H1 (cell line): Measurements from ENCODE around the gene ARMH3. TPM values are rescaled to one million over a fixed set of nuclear protein-coding genes. Genes with fewer than 3 reads are reported as not detected.

Source experiments
- CTCF ChIA-PET: fragments of 300-600 bp; sonication (Branson Sonifier 250); formaldehyde crosslinking; loops from one replicate; lab custom pipeline; 2021; ENCODE audit not compliant: partially characterized antibody; lab: Charles Lee
- POLR2A ChIA-PET: fragments of 300-600 bp; sonication (Branson Sonifier 250); formaldehyde crosslinking; loops from one replicate; lab custom pipeline; 2021; ENCODE audit warnings: inconsistent platforms; ENCODE audit not compliant: partially characterized antibody; lab: Charles Lee
- DNase-seq, 2 experiments: peaks; one replicate each; pipeline versions ENCODE4 v3.0.0 to v3.0.0-alpha.2; 2010 to 2022; ENCODE audit warnings: low spot score in 2 of 2, low read depth in 1 of 2, mixed read lengths in 1 of 2
- FAIRE-seq: peaks from 2 replicates; lab custom pipeline; 2011; peaks lifted over from hg19 to GRCh38; lab: Jason Lieb, UNC
- H2AFZ ChIP-seq: 2 replicates; pipeline ENCODE4 v1.8.1; 2012; ENCODE audit warnings: low read length, inconsistent platforms
- H2AK5ac ChIP-seq: 2 replicates; pipeline ENCODE4 v1.6.1; 2013; ENCODE audit warnings: low read depth, low read length
- H2BK120ac ChIP-seq: replicated peaks from 2 replicates; pipeline ENCODE3; 2013; ENCODE audit warnings: low read depth, low read length, inconsistent platforms
- H2BK12ac ChIP-seq: 2 replicates; pipeline ENCODE4 v1.6.1; 2013; ENCODE audit warnings: low read depth, low read length
- H2BK15ac ChIP-seq: 2 replicates; pipeline ENCODE4 v1.6.1; 2013; ENCODE audit warnings: low read length
- H2BK20ac ChIP-seq: 2 replicates; pipeline ENCODE4 v1.6.1; 2013; ENCODE audit warnings: low read length
- H2BK5ac ChIP-seq: 2 replicates; pipeline ENCODE4 v1.6.1; 2013; ENCODE audit warnings: low read depth, low read length
- H3K14ac ChIP-seq: 2 replicates; pipeline ENCODE4 v1.6.1; 2013; ENCODE audit warnings: inconsistent platforms; ENCODE audit not compliant: insufficient read length
- H3K18ac ChIP-seq: 2 replicates; pipeline ENCODE4 v1.6.1; 2013; ENCODE audit warnings: low read length; ENCODE audit errors: extremely low read depth
- H3K23ac ChIP-seq: 2 replicates; pipeline ENCODE4 v1.6.1; 2013; ENCODE audit warnings: inconsistent platforms; ENCODE audit not compliant: insufficient read length
- H3K23me2 ChIP-seq: 2 replicates; pipeline ENCODE4 v1.6.1; 2013; ENCODE audit warnings: low read depth, low read length
- H3K27ac ChIP-seq: 2 replicates; pipeline ENCODE4 v1.6.1; 2011; ENCODE audit warnings: low read depth, low read length, inconsistent platforms
- H3K27me3 ChIP-seq, 4 experiments: replicated peaks in 1 of 4; 1 replicate in 1 of 4; 2 replicates in 3 of 4; pipeline versions ENCODE4 v1.6.1 to v1.8.1; 2011 to 2013; ENCODE audit warnings: low read length in 3 of 4, mild to moderate bottlenecking in 3 of 4, inconsistent platforms in 2 of 4, mixed read lengths in 2 of 4, moderate library complexity in 1 of 4; ENCODE audit not compliant: control insufficient read depth in 3 of 4, insufficient read depth in 3 of 4; ENCODE audit errors: extremely low read depth in 1 of 4
- H3K36me3 ChIP-seq, 4 experiments: 2 replicates each; pipeline versions ENCODE4 v1.6.1 to v1.8.1; 2011 to 2013; ENCODE audit warnings: mild to moderate bottlenecking in 4 of 4, low read length in 3 of 4, moderate library complexity in 2 of 4, control low read depth in 1 of 4, inconsistent platforms in 1 of 4; ENCODE audit not compliant: insufficient read depth in 4 of 4, control insufficient read depth in 2 of 4
- H3K4ac ChIP-seq: replicated peaks from 2 replicates; pipeline ENCODE3; 2013; ENCODE audit warnings: low read length, low read depth, mixed read lengths, inconsistent platforms; ENCODE audit not compliant: insufficient read length
- H3K4me1 ChIP-seq, 4 experiments: replicated peaks in 1 of 4; 1 replicate in 1 of 4; 2 replicates in 3 of 4; pipeline versions ENCODE4 v1.6.1 to v1.8.1; 2011 to 2013; ENCODE audit warnings: low read length in 3 of 4, inconsistent platforms in 2 of 4, mixed read lengths in 1 of 4; ENCODE audit not compliant: insufficient read depth in 4 of 4, control insufficient read depth in 3 of 4
- H3K4me2 ChIP-seq, 2 experiments: 2 replicates each; pipeline versions ENCODE4 v1.6.1 to v1.8.1; 2011 to 2013; ENCODE audit warnings: low read depth in 2 of 2, low read length in 2 of 2, control low read depth in 1 of 2, inconsistent platforms in 1 of 2, mild to moderate bottlenecking in 1 of 2; ENCODE audit not compliant: insufficient read depth in 1 of 2
- H3K4me3 ChIP-seq, 4 experiments: fragments of 200-600, 300-600 bp in 1 of 4; sonication (generic), shearing (Covaris generic), sonication (Bioruptor Twin) in 1 of 4; 2 replicates each; pipeline versions ENCODE4 v1.5.1 to v1.8.1; 2011 to 2016; ENCODE audit warnings: low read length in 4 of 4, low read depth in 3 of 4, control low read depth in 2 of 4, inconsistent platforms in 2 of 4, mild to moderate bottlenecking in 2 of 4, mixed read lengths in 1 of 4, moderate library complexity in 1 of 4; ENCODE audit not compliant: insufficient read depth in 2 of 4; ENCODE audit errors: extremely low read depth in 1 of 4
- H3K56ac ChIP-seq: replicated peaks from 2 replicates; pipeline ENCODE3; 2013; ENCODE audit warnings: low read depth, mild to moderate bottlenecking, mixed read lengths, low read length, inconsistent platforms; ENCODE audit not compliant: insufficient read length
- H3K79me1 ChIP-seq: 2 replicates; pipeline ENCODE4 v1.6.1; 2013; ENCODE audit warnings: low read depth, low read length, control low read depth
- H3K79me2 ChIP-seq, 2 experiments: 2 replicates each; pipeline versions ENCODE4 v1.6.1 to v1.8.1; 2012 to 2013; ENCODE audit warnings: low read length in 2 of 2, mild to moderate bottlenecking in 2 of 2, inconsistent platforms in 1 of 2; ENCODE audit not compliant: insufficient read depth in 2 of 2, control insufficient read depth in 1 of 2
- H3K9ac ChIP-seq, 4 experiments: replicated peaks in 1 of 4; 1 replicate in 1 of 4; 2 replicates in 3 of 4; pipeline versions ENCODE4 v1.6.1 to v1.8.1; 2011 to 2013; ENCODE audit warnings: low read depth in 3 of 4, low read length in 3 of 4, control low read depth in 2 of 4, mild to moderate bottlenecking in 2 of 4, moderate library complexity in 2 of 4, inconsistent platforms in 1 of 4; ENCODE audit errors: extremely low read depth in 1 of 4
- H3K9me3 ChIP-seq, 2 experiments: 2 replicates each; pipeline versions ENCODE4 v1.6.1 to v1.8.1; 2012 to 2013; ENCODE audit warnings: mild to moderate bottlenecking in 2 of 2, moderate library complexity in 2 of 2, control low read depth in 1 of 2, inconsistent platforms in 1 of 2, low read depth in 1 of 2, low read length in 1 of 2, mixed read lengths in 1 of 2; ENCODE audit not compliant: insufficient read depth in 2 of 2
- H4K20me1 ChIP-seq, 2 experiments: replicated peaks in 1 of 2; 2 replicates each; pipeline versions ENCODE3 to v1.8.1; 2011 to 2013; ENCODE audit warnings: inconsistent platforms in 2 of 2, low read length in 2 of 2, mild to moderate bottlenecking in 1 of 2; ENCODE audit not compliant: insufficient read depth in 2 of 2, control insufficient read depth in 1 of 2
- H4K5ac ChIP-seq: 2 replicates; pipeline ENCODE4 v1.6.1; 2013; ENCODE audit warnings: low read length, low read depth, mixed read lengths, inconsistent platforms; ENCODE audit not compliant: insufficient read length
- H4K8ac ChIP-seq: 2 replicates; pipeline ENCODE4 v1.8.0; 2013; ENCODE audit warnings: mild to moderate bottlenecking, moderate library complexity, low read length, inconsistent platforms; ENCODE audit not compliant: insufficient read depth; ENCODE audit errors: extremely low read depth
- H4K91ac ChIP-seq: replicated peaks from 2 replicates; pipeline ENCODE3; 2013; ENCODE audit warnings: low read length, mixed read lengths, inconsistent platforms; ENCODE audit not compliant: insufficient read length
- CHD2 ChIP-seq: IDR thresholded peaks from 2 replicates; pipeline ENCODE4 v1.6.1; 2012; ENCODE audit warnings: low read length, improper control_type of control experiment
- SIX5 ChIP-seq: IDR thresholded peaks from 2 replicates; pipeline ENCODE4 v1.6.1; 2011; ENCODE audit warnings: mild to moderate bottlenecking, low read depth, low read length
- SP1 ChIP-seq: IDR thresholded peaks from 2 replicates; pipeline ENCODE4 v1.6.1; 2011; ENCODE audit warnings: low read depth, low read length
- TEAD4 ChIP-seq: IDR thresholded peaks from 2 replicates; pipeline ENCODE4 v1.6.1; 2012; ENCODE audit warnings: low read depth, low read length, inconsistent platforms, mixed read lengths
- WGBS, 2 experiments: shearing (Covaris generic) in 1 of 2; methylation state at CpG; one replicate each; pipeline versions ENCODE4 v1.1.6 to v1.1.7; 2013 to 2015; ENCODE audit warnings: low lambda C conversion rate in 2 of 2, mixed read lengths in 2 of 2, inconsistent platforms in 1 of 2, low coverage in 1 of 2, missing lambda C conversion rate in 1 of 2; ENCODE audit not compliant: insufficient replicate concordance in 2 of 2, insufficient coverage in 1 of 2, insufficient read length in 1 of 2; ENCODE audit errors: extremely low coverage in 1 of 2, missing lambda C conversion rate in 1 of 2; 5-methylcytosine and 5-hydroxymethylcytosine counted together
- polyA plus RNA-seq, 7 experiments: library from polyadenylated mRNA; depleted of rRNA in 3 of 7; stranded (reverse) in 5 of 7; unstranded in 2 of 7; fragments of >200 nt in 5 of 7; fragments of 200-250 nt in 2 of 7; gene quantifications; 1 replicate in 5 of 7; 2 replicates in 1 of 7; 4 replicates in 1 of 7; pipeline versions ENCODE4 v1.2.1 to v1.2.3, GENCODE V29; 2011 to 2013; ENCODE audit warnings: missing spikeins in 2 of 7, mixed read lengths in 2 of 7
- total RNA-seq: library from RNA; stranded (reverse); fragmentation: NEBNext Ultra II Directional; extraction: Animal tissue kit (Norgen Biotek cat#: 25700); gene quantifications from 2 replicates; pipeline ENCODE4 v1.2.1, GENCODE V29; 2021

The ARMH3 gene
- total and polyA plus RNA-seq, 2 of the 8 experiments (the other 6 are each of a cell fraction or from before 2014, with no cell fraction given) = 11.6 to 18.3 TPM

DNA sequence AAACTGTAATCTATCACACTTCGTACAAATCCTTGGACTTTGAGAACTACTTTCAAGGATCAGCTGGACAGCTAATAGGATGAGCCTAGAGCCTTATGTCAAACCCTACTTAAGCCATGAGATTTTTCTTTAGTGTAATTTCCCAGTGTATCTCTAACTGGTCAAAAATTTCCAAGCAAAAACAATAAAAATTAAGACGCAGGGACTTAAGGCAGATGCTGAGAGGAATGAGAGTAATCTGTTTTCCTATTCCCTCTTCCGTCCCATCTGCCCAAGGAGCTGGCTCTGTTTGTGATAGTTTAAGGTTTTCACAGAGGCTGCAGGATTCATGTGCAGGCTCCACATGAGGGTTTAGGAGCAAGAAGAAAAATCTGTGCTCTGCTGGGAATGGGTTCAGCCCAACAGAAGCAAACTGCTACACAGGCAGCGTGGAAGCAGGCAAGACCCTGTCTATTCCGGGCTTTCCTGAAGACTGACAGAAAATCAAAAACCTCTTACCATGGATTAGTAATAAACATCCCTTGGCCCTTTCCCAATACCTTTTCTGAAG is 62.2 kb downstream of the ARMH3 start:
- no peaks in the 10 kb centered on the region for H3K23me2 ChIP-seq
- H4K5ac ChIP-seq = no peak overlapping the region
- CTCF ChIA-PET = interaction anchor here (1.0 to 8.3 kb wide), 8 partner anchors 12 to 157 kb away, joined by 3 to 53 read pairs (median 4); no protein-coding TSS in a partner anchor
- 94% methylated on average over 5 of the region's 5 CpGs; no CpG with 5 or more reads in 1 of the 2 experiments for WGBS, 2 experiments
- no peaks in the 10 kb centered on the region for H3K27me3 ChIP-seq
- H3K14ac ChIP-seq = no peak overlapping the region
- no peak overlapping the region for H2BK20ac ChIP-seq
- H3K36me3 ChIP-seq = peaks cover 0 to 18% (median 12%) of the 10 kb centered on the region in 4 experiments; a peak in 5 of 8 replicates
- no peak overlapping the region for H3K18ac ChIP-seq
- no peak overlapping the region for H3K27ac ChIP-seq
- FAIRE-seq (no peak), DNase-seq (no peak)
- POLR2A ChIA-PET = no interaction called here
- H2AFZ ChIP-seq = no peak overlapping the region
- H4K20me1 ChIP-seq = no peaks in the 10 kb centered on the region
- H2BK15ac ChIP-seq = no peak overlapping the region
- H3K9me3 ChIP-seq = no peaks in the 10 kb centered on the region
- no peak overlapping the region for H2BK120ac ChIP-seq
- no peaks in the 10 kb centered on the region for H3K79me2 ChIP-seq
- H4K91ac ChIP-seq = no peak overlapping the region
- no peak overlapping the region for H3K23ac ChIP-seq
- no peak overlapping the region for H4K8ac ChIP-seq
- H2BK5ac ChIP-seq = no peak overlapping the region
- no peak overlapping the region for H3K4me2 ChIP-seq
- no peak overlapping the region for H3K9ac ChIP-seq
- no peak for TF ChIP-seq TEAD4
- no peak for TF ChIP-seq SIX5
- no peak for TF ChIP-seq SP1
- no peak for TF ChIP-seq CHD2
- no peak overlapping the region for H3K56ac ChIP-seq
- H3K79me1 ChIP-seq = no peaks in the 10 kb centered on the region
- H2BK12ac ChIP-seq = no peak overlapping the region
- H2AK5ac ChIP-seq = no peak overlapping the region
- H3K4ac ChIP-seq = no peak overlapping the region
- no peak overlapping the region for H3K4me3 ChIP-seq
- H3K4me1 ChIP-seq = no peaks in the 10 kb centered on the region
